Loucy (cell line): ENCODE measurements around the gene ACTL6B.

ENCODE experiments used
- H2AFZ ChIP-seq: fragments of 200-600 bp; sonication (generic); 2 replicates; pipeline ENCODE4 v1.6.0; 2016; ENCODE audit warnings: antibody characterized with exemption, mild to moderate bottlenecking, low read length, moderate library complexity
- H3F3A ChIP-seq: fragments of 200-600 bp; 2 replicates; pipeline ENCODE4 v1.6.0; 2016; ENCODE audit warnings: antibody characterized with exemption, low read depth, mild to moderate bottlenecking
- H3K27me3 ChIP-seq: fragments of 200-600 bp; sonication (generic); 2 replicates; pipeline ENCODE4 v1.6.1; 2014; ENCODE audit warnings: low read length, mild to moderate bottlenecking; ENCODE audit not compliant: insufficient read depth, poor library complexity, severe bottlenecking
- H3K36me3 ChIP-seq: fragments of 200-600 bp; sonication (generic); 2 replicates; pipeline ENCODE4 v1.6.1; 2016; ENCODE audit warnings: low read length; ENCODE audit not compliant: insufficient read depth
- H3K4me1 ChIP-seq: fragments of 200-600 bp; sonication (generic); 2 replicates; pipeline ENCODE4 v1.5.1; 2014; ENCODE audit warnings: low read length, mild to moderate bottlenecking; ENCODE audit not compliant: insufficient read depth, poor library complexity, severe bottlenecking
- H3K4me2 ChIP-seq: fragments of 200-600 bp; sonication (generic); 2 replicates; pipeline ENCODE4 v1.6.0; 2014; ENCODE audit warnings: antibody characterized with exemption, low read length, low read depth, mild to moderate bottlenecking; ENCODE audit not compliant: poor library complexity, severe bottlenecking
- H3K4me3 ChIP-seq: fragments of 200-600 bp; sonication (generic); 2 replicates; pipeline ENCODE4 v1.5.1; 2014; ENCODE audit warnings: low read length, mild to moderate bottlenecking, mixed read lengths; ENCODE audit not compliant: poor library complexity, severe bottlenecking
- H3K79me2 ChIP-seq: fragments of 200-600 bp; sonication (generic); 2 replicates; pipeline ENCODE4 v1.6.1; 2014; ENCODE audit warnings: low read length; ENCODE audit not compliant: insufficient read depth
- H3K9ac ChIP-seq: fragments of 200-600 bp; sonication (generic); 2 replicates; pipeline ENCODE4 v1.6.0; 2014; ENCODE audit warnings: mild to moderate bottlenecking, low read depth, low read length, moderate library complexity; ENCODE audit not compliant: poor library complexity, severe bottlenecking
- H3K9me2 ChIP-seq: fragments of 200-600 bp; sonication (generic); replicated peaks from 2 replicates; pipeline ENCODE4 v1.6.1; 2016; ENCODE audit warnings: low read depth, low read length, mixed read lengths
- H3K9me3 ChIP-seq: fragments of 200-600 bp; sonication (generic); 2 replicates; pipeline ENCODE4 v1.6.1; 2014; ENCODE audit warnings: mild to moderate bottlenecking, antibody characterized with exemption, low read length, low read depth; ENCODE audit not compliant: insufficient read depth
- H4K20me1 ChIP-seq: fragments of 200-600 bp; sonication (generic); 2 replicates; pipeline ENCODE4 v1.6.0; 2014; ENCODE audit warnings: antibody characterized with exemption, low read length, mild to moderate bottlenecking; ENCODE audit not compliant: insufficient read depth, poor library complexity, severe bottlenecking
- EZH2phosphoT487 ChIP-seq: fragments of 200-600 bp; IDR thresholded peaks from 2 replicates; pipeline ENCODE4 v1.6.1; 2018; ENCODE audit warnings: antibody characterized with exemption, mild to moderate bottlenecking, moderate library complexity, borderline replicate concordance
- TF ChIP-seq, protein P1 (sequence below): fragments of 200-600 bp; sonication (generic); conservative IDR thresholded peaks from 2 replicates; pipeline ENCODE4 v1.5.1; 2014; ENCODE audit warnings: mild to moderate bottlenecking, antibody characterized with exemption, low read length

Gene ACTL6B

DNA sequence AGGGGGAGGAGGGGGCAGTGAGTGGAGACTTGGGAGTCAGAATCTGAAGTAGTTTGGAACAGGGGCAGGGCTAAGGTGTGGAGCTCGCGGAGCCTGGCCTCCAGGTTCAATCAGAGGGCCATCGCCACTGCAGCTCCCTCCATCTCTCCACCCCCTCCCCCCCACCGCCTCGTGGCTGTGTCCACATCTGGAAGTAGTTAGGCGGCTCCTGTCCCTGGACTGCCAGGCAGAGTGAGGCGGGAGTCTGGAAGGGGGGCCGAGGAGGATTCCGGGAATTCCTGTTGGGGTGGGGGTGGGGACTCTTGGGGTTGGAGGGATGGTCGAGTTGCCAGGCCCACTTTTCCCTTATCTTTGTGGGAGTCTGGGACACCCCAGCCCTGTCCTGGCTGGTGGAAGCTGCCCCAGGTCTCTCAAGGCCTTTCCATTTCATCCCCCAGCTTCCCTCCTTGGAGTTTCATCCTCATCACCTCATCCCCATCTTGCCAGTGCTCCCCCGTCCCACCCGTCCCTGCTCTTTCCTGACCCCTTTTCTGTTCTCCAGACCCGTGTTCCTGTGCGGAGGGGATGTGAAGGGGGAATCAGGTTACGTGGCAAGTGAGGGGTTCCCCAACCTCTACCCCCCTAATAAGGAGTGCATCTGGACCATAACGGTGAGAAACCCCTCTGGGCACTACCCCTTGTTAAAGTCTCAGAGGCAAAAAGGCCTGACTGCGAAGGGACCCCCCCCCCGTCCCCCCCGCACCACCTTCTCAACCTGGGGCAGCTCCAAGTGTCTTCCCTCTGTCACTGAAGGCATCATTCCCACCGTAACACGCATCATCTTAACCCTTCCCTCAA lies 53.1 kb downstream of the ACTL6B start:
- Histone ChIP-seq H3K4me2 (peak overlapping the region; percentile 86), H3K9ac (peak overlapping the region; percentile 79), H3K4me3 (peak overlapping the region; percentile 81), H3K79me2 (peaks cover 6% of the 10 kb centered on the region; the same call in 1 of the 2 replicates), H3F3A (no peaks in the 10 kb centered on the region), H4K20me1 (no peaks in the 10 kb centered on the region), H3K4me1 (peaks cover 25% of the 10 kb centered on the region), H3K9me2 (no peaks in the 10 kb centered on the region), H3K9me3 (no peaks in the 10 kb centered on the region), H3K27me3 (no peaks in the 10 kb centered on the region), H3K36me3 (no peaks in the 10 kb centered on the region), H2AFZ (no peak overlapping the region)
- TF ChIP-seq EZH2phosphoT487: no peak
- TF ChIP-seq, protein P1, sequence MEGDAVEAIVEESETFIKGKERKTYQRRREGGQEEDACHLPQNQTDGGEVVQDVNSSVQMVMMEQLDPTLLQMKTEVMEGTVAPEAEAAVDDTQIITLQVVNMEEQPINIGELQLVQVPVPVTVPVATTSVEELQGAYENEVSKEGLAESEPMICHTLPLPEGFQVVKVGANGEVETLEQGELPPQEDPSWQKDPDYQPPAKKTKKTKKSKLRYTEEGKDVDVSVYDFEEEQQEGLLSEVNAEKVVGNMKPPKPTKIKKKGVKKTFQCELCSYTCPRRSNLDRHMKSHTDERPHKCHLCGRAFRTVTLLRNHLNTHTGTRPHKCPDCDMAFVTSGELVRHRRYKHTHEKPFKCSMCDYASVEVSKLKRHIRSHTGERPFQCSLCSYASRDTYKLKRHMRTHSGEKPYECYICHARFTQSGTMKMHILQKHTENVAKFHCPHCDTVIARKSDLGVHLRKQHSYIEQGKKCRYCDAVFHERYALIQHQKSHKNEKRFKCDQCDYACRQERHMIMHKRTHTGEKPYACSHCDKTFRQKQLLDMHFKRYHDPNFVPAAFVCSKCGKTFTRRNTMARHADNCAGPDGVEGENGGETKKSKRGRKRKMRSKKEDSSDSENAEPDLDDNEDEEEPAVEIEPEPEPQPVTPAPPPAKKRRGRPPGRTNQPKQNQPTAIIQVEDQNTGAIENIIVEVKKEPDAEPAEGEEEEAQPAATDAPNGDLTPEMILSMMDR: no peak

DNA sequence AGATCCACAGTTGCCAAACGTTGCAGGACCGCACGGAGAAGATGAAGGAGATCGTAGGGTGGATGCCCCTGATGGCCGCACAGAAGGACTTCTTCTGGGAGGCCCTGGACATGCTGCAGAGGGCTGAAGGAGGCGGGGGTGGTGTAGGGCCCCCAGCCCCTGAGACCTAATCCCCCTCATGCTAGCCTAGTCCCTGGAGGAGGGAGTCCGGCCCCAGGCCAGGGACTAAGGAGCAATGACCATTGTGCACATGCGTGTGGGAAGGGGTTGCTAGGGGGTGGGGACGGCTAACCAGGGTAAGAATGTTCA lies 55.6 kb downstream of the ACTL6B start:
- Histone ChIP-seq H3K4me1 (peaks cover 25% of the 10 kb centered on the region), H3K9ac (no peak overlapping the region)

DNA sequence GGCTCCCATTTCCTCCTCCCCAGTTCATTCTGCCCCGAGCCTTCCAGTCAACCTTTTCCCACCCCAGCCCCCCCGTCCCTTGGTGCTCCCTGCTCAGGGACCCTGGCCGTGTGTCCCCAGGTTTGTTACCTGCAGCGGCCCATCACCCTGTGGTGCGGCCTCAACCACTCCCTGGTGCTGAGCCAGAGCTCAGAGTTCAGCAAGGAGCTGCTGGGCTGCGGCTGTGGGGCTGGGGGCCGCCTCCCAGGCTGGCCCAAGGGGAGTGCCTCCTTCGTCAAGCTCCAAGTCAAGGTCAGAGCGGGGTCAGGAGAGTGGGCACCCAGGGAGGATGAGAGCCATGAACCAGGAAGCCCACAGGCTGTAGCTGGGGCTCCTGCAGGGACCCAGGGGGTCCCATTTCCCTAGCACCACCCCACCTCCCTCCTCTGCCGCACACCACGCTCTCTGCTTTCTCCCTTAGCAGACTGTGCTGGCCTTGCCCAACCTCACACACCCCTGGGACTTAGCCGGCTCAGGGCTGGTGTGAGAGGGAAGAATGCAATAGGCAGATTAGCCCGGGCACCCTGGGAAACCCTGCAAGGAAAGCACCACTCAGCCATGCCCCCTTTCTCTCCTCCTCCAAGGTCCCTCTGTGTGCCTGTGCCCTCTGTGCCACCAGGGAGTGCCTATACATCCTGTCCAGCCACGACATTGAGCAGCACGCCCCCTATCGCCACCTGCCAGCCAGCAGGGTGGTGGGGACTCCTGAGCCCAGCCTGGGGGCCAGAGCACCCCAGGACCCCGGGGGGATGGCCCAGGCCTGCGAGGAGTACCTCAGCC lies 56.1 kb downstream of the ACTL6B start:
- no peak overlapping the region for H3K9ac ChIP-seq
- TF ChIP-seq, protein P1: peak; percentile 53
- TF ChIP-seq EZH2phosphoT487: no peak
- peaks cover 25% of the 10 kb centered on the region for H3K4me1 ChIP-seq

More for the DNA sequence above, 55.6 kb downstream of the ACTL6B start:
- H3K4me3 ChIP-seq: no peak overlapping the region
- no peaks in the 10 kb centered on the region for H4K20me1 ChIP-seq
- no peaks in the 10 kb centered on the region for H3K36me3 ChIP-seq
- H3K4me2 ChIP-seq: no peak overlapping the region
- no peak overlapping the region for H2AFZ ChIP-seq
- H3K79me2 ChIP-seq: peaks cover 6% of the 10 kb centered on the region; the same call in 1 of the 2 replicates
- no peaks in the 10 kb centered on the region for H3K9me3 ChIP-seq
- H3K27me3 ChIP-seq: no peaks in the 10 kb centered on the region
- no peaks in the 10 kb centered on the region for H3F3A ChIP-seq
- no peaks in the 10 kb centered on the region for H3K9me2 ChIP-seq
- TF ChIP-seq, protein P1: no peak
- no peak for TF ChIP-seq EZH2phosphoT487

More for the DNA sequence above, 56.1 kb downstream of the ACTL6B start:
- H3K36me3 ChIP-seq: no peaks in the 10 kb centered on the region
- peaks cover 6% of the 10 kb centered on the region; the same call in 1 of the 2 replicates for H3K79me2 ChIP-seq
- no peak overlapping the region for H2AFZ ChIP-seq
- no peaks in the 10 kb centered on the region for H3K9me3 ChIP-seq
- H3K4me3 ChIP-seq: no peak overlapping the region
- H3F3A ChIP-seq: no peaks in the 10 kb centered on the region
- H3K9me2 ChIP-seq: no peaks in the 10 kb centered on the region
- no peak overlapping the region for H3K4me2 ChIP-seq
- no peaks in the 10 kb centered on the region for H3K27me3 ChIP-seq
- H4K20me1 ChIP-seq: no peaks in the 10 kb centered on the region
